Fibroblast of upper back skin (primary cell): ENCODE results near the gene CYP39A1.

ENCODE experiments used
- DNase-seq: peaks from one replicate; pipeline ENCODE4 v3.0.0-alpha.2; 2013

CYP39A1 gene

DNA sequence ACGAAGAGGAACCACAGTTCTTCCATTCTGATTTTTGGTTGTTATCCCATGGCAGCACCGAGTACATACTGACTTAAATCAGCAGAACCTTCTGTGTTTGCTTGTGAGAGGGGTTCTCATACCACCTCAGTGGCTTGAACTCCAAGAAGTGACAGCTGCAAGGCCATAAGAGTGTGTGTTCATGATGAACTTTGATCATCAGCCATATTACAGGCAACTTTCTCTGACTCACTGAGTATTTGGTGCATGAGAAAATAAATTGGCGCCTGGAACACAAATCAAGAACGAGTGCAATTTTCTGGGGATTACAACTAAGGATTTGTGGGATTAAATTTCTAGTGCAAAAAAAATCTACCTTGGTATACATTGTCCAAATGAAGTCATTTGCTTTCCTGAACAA lies 68.9 kb downstream of the CYP39A1 start:
- DNase-seq = no peak

DNA sequence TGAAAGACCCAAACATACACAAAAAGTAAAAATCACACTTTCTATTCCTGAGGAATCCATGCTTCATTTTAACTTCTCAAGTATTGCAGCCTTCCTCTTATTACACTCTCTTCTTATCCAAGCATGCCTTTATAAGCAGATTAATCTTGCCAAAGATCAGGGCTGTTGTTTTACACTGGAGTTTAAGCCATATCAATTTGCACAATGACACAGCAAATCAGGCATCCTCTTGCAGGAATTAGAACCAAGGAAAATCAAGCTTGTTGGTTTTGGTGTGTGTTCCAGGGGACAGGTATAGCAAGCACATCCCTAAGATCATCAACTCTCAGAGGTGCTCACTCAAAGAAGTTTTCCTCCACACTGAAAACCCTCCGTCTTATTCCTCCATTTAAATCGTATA lies 69.5 kb downstream of the CYP39A1 start:
- no peak for DNase-seq

DNA sequence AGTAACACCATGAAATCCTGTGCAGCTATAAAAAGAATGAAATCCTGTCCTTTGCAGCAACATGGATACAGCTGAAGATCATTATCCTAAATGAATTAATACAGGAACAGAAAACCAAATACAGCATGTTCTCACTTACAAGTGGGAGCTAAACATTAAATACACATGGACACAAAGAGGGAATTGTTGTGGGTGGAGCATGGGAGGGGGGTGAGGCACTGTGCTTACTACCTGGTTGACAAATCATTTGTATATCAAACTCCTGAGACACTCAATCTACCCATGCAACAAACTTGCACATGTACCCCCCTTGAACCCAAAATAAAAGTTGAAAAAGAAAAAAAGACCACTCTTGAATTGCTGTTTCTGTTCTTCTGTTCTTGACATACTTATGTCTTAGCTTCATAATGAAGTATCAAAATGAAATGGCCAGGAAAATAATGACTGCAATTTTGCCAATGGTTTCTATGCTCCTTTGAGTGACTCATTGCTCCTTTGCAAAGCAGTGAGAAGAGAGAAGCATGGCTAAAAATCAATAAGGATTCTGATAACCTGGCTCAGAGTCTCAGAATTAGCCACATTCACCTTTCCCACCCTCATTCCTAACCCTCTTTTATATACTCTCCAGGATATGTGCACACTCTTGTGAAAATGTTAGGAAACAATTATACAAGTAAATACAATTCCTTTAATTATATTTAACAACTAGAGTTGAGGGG lies 71.0 kb downstream of the CYP39A1 start:
- DNase-seq = no peak

DNA sequence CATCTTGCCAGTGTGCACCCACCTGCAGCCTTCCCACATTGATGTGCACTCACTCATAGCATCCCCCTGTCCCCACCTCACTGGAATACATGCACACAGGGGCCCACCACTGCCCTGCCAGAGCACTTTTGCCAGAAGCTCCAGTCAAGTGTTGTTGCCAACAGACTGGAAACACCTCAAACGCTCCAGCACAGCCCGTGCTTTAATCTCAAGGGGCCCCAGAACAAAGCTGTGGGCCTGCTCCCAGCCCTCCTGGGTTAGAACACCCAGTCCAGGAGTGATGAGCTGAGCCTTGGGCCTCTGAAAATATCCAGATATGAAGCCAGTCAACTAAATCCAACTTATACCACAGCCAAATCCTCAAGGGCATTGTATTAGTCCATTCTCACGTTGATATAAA lies 77.1 kb downstream of the CYP39A1 start:
- no peak for DNase-seq

DNA sequence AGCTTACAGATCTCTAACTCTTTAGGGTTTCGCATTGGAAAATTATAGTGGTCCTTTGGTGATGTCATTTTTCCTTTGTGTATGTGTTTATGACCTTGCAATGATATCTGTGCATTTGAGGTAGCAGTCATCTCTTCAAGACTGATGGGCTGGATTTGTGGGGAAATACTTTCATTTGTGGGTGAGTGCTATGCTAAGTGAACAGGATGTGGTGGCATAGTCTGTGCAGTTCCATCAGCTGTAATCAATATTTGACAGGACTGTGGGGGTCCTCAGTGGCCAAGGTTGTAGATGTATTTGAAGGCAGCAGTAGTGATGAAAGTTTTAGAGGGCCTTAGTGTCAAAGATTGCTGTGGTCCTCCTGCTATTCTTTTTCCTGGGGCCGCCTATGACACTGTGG lies 79.5 kb downstream of the CYP39A1 start:
- DNase-seq = no peak

DNA sequence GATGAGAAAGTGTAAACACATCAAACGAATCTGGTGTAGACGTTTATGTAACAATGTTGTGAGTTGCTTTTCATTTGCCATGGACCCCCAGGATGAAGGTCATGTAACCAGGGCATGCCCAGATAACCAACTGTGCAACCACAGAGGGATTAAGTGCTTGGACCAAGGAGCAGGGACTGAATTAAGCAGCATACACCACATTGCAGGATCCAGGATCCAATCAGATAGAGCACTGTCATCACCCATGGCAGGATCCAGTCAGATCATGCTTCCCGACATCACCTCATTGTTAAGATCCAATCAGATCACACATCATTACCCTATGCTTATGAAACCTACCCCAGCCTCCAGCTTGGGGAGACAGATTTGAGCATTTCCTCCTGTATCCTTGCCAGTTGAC lies 87.1 kb downstream of the CYP39A1 start:
- DNase-seq = no peak

DNA sequence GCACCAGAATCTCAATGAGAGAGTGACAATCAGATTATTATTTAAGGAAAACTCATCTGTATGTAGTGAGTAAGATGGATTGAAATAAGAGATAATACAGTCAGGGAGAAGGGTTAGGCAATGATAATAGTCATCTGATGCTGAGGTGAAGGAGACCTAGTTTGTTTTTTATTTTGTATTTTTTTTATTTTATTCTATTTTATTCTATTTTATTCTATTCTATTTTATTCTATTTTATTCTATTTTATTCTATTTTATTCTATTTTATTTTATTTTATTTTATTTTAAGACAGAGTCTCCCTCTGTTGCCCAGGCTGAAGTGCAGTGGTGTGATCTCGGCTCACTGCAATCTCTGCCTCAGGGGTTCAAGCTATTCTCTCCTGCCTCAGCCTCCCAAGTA lies 88.7 kb downstream of the CYP39A1 start:
- DNase-seq = no peak

DNA sequence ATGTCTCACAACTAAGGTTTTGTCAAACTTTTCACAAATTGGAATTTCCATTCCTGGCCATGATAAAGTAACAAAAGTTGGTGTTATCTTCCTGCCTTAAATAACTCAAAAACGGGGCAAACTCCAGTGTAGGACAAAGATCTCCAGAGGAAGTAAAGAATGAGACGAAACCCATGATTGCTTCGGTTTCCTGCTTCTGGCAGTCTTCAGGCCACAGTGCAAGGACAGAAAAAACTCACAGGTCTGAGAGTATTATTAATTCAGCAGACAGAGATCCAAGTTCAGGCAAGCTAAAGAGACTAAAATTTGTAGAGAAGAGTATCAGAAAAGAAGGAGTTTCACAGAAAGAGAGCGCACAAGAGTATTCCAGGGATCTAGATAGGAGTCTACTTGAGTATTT lies 96.6 kb downstream of the CYP39A1 start:
- no peak for DNase-seq

DNA sequence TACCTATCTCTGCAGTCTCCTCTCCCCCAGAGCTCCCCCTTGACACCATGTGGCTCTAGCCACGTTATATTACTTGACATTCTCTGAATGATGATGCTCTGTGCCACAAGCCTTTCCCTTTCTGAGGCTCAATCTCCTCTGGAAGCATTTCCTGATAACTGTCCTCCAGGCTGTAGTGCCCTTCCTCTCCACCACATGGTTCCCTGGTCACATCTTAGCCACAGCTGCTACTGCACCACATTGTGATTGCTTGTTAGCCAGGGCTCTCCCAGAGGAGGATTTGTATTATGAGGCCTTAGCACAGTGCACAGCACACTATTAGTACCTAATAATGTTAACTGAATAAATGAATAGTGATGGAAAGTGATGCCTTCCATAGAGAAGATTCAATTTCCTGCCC lies 97.5 kb downstream of the CYP39A1 start:
- no peak for DNase-seq

DNA sequence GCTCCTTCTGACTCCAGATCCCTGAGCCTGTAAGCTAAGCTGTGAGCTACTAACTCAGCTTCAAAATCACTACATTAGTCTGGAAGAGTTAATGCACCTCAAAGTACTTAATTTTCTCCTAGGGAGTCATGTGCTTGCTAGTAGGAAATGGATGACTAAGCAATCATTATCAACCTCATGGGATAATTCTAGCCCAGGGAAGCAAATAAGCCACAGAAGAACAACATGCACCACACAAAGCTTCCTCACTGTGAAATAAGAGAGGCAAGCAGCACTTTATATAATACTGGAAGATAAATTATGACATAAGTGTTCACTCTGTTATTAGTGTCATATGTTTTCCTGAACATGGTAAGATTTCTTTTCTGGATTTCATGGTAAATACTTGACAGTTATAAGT lies 103.5 kb downstream of the CYP39A1 start:
- DNase-seq = no peak

DNA sequence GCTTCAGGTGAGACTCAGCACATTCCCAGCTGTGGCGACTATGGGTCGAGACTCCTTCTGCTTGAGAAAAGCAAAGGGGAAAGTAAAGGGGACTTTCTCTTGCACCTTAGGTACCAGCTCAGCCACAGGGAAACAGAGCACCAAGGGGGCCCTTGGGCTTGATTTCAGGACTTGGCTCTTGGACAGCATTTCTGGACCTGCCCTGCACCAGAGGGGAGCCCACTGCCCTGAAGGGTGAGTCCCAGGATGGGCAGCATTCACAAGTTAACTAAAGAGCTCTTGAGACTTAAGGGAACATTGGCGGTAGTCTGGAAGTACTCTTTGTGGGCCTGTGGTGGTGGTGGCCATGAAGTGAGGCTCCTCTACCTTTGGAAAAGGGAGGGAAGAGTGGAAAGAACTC lies 111.1 kb downstream of the CYP39A1 start:
- DNase-seq = no peak

DNA sequence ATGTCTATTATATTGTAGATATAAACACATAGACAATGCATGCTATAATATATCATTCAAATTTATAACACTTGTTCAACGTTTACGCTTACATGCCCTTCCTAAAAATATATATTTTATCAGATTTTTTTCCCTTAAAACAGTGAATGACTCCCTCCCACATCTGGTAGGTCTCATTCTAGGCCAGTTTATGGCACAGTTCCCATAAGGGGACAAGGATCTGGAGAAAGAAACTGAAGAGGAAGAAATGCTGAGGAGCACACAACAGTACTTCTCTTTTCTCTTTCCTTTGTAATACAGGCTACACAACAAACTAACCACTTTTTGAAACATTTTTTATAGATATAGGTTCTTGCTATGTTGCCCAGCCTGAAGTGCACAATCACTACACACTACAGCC lies 112.8 kb downstream of the CYP39A1 start:
- no peak for DNase-seq

DNA sequence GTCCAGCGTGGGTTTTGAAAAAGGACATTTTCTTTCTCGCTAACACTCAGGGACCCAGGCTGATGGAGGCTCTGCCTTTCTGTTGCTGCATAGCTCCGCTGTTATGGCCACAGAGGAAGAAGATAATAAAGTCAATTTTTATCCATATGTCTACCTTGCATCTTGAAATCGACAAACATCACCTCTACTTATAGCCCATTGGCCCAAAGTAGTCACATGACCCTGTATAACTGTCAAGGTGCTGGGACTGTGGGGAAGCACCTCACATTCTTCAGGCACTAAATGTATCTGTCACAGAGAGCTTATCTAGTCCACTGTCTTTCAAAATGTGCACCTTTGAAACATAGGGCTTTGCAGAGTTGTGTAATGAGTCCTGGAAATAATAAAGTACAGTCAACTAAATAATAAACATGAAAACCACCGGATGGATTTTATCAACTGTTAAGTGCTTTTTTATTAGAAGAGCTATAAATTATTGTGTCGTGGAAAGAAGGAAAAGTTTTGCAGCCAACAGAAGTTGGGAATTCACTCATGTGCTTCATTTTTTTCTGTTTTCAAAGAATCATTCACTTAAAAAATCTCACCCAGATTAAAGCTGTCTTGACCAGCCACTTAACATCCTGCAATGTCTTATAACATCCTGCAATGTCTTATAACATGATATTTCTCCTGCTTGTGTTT lies 113.7 kb downstream of the CYP39A1 start:
- DNase-seq = no peak

DNA sequence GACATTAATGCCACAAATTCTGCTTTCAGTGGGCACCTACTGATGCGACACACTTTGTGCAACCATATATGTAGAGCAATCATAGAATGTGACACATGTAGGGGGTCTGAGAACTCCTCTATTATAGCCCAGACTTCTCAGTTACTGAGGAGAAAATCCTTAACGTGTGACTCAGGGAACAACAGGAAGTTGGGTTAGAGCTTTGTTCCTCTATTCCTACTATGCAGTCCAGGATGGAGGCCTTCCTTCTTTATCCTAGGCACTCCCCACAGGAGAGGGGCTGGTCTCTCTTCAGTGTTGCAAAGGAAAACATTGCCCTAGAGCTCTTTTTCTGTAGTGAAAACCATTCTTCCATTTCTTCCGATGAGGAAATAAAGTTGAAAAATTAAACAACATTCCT lies 121.7 kb downstream of the CYP39A1 start:
- DNase-seq = no peak

DNA sequence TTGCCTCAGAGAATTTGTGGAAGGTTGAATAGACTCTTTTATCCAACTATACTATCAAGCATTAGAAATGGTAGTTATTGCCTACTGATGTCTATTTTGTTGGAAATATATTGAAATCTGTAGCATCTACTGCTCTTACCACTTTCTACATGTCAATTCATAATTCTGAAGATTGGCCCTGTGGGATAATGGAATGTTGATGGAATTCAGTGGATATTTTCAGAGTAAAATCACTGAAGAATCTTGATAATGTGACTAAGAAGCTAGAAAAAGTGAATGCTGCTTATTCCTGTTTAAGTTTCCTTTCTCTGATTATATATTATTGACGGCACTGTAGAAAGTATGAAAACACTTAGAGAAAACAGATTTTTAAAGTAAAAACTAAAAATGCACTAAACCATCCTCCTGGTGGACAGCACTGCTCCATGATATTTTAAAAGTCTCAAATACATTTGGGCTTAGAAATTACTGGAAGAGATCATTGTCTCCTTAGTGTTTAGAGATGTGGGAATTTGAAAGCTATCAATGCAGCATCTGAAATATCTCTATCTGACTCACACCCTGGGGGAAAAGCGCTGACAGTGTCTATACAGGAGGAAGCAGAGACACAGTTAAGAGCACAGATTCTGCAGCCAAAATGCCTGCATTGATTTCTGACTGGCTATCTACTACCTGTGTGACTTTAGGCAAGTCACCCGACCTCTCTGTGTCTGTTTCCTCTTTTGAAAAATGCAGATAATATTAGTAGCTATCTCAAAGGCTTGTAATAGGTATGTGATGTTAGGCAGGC lies 123.5 kb downstream of the CYP39A1 start:
- DNase-seq = peak; percentile 25

DNA sequence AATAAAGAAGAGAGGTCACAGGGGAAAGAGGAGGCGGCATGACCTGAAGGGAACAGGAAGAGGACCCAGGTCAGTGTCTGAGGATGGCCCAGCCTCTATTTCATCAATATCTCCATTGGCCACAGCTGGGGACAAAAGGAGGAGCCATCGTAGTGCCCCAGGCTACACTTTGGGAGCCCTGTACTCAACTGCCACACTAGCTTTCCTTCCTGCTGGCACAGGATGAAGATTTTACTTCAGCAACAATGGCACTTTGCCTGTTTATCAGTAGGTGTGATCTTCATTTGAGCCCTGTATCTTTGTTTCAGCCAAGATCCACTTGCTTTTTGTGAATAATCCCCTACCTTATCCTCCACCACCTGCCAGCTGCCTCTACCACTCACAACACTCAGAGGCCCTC lies 126.0 kb downstream of the CYP39A1 start:
- no peak for DNase-seq

DNA sequence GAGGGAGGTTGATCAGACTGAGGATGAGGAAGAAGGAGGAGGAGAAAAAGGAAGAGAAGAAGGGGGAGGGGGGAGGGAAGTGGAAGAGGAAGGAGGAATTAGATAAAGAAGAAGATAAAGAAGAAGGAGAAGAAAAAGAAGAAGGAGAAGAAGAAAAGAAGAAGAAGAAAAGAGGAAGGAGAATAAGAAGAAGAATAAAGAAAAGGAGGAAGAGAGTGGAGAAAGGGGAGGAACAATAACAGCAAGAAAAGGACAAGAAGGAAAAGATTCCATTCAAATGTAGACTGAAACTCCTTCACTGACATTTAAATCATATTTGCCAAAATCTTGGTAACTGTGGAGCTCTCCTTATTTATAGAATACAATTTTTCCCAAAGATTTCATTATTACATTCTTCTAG lies 127.0 kb downstream of the CYP39A1 start:
- DNase-seq = no peak

DNA sequence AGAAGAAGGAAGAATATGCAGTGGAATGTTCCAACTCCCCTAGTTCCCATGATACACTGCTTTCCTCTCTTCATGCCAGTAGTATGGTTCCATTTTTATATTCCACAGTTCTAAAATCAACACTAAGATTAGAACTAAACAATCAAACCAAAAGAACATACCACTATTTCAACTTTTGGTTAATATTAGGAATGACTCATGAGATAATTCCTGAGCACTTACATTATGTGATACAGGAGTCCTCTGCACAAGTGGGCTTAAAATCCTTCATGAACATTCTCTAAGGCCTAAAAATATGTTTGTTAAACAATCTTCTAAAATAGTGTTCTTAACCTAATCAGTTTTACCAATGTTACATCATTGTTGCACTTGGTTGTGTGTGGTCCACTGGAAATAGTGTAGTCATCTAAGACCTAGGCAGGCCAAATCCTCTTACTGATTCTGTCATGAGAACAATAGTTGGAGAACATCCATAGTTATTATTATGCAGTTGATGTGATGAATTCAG lies 131.1 kb downstream of the CYP39A1 start:
- peak; percentile 23 for DNase-seq

DNA sequence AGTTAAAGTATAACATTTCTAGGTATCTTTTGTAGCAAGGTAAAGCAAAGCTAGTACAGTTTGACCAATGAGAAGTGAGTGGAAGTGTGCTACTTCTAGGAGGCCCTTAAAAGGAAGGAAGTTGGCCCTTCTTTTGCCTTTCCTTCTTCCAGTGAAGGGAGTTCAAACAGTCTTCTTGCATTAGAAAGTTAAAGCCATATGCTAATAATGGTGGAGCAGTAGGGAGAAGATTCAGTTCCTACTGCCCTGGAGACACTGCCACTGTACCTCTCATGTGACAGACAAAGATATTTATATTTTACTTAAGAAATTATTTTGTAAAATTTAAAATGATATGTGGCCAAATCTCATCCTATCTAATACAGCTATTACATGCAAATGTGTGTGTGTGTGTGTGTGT lies 135.4 kb downstream of the CYP39A1 start:
- no peak for DNase-seq

DNA sequence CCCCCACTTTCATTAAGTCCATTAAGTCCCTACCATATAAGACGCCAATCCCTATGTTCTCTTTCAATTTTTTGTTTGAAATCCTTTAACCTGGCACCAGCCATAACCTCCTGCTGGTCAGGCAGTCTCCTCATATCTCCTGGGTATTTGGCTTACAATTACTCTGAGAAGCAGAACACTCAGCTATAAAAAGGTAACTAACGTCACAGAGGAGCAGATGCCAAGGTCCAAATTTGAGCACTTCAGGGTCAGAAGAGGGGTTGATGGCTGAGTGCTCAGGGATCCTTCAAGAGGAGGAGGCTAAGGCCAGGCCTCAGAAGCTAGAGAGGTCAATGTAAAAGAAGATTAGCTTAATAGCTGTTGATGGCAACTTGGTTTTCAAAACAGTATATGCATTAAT lies 139.1 kb downstream of the CYP39A1 start:
- DNase-seq = no peak

DNA sequence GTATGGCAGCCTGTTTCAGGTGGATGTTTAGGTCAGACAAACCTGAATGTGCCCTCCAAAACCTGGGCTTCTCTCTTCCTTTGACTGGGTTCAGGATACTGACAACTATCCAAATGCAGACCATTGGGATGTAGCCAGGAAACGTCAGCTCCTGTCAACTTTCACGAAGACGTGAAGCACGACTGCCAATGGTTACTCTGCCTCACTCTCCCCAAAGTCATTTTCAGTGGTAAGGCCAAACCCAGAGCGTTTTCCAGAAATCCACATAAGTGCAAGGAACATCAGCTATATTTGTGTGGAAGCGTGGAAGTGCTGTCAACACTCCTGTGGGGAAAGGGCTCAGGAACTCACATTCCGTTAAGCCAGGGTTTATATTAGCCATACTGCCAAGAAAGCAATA lies 141.3 kb downstream of the CYP39A1 start:
- DNase-seq = no peak

DNA sequence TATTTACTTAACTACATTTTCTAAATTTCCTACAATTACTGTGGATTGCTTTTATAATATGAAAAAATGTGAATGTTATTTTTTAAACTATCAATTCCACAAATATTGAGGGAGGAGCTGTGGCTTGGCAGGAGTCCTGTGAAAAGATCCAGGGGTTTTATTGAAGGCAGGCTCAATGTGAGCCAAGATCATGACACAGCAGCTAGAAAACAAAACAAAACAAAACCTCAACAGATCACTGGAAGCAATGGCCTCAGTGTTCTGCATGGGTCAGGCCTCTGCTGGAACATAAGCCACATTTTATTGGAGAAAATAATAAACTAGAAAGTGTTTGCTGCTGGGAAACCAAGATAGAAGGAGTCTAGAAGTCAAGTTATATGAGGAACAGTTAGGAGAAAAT lies 142.0 kb downstream of the CYP39A1 start:
- DNase-seq = peak; percentile 59

DNA sequence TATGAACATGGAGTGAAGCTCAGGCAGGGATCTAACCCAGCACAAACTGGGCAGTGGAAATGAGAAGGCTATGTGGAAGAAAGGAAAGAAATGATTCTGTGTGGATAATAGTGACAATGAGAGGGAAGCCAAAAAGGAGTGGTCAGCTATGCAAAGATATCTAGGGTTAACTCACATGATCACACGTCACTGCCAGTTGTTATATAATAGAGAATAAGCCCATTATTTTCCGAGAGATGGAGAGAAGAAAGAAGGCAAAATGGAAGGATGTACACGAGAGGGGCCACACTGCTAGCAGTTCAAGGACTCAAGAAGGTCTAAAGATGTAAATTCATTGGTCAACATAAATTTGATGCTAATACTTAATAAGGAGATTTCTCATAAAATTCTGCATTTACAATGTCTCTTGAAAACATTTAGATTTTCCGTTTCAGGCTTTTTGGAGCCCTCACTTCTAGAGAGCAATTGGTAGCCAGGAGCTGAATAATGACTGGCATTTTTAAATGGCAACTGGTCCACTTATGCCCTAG lies 142.6 kb downstream of the CYP39A1 start:
- DNase-seq = no peak

DNA sequence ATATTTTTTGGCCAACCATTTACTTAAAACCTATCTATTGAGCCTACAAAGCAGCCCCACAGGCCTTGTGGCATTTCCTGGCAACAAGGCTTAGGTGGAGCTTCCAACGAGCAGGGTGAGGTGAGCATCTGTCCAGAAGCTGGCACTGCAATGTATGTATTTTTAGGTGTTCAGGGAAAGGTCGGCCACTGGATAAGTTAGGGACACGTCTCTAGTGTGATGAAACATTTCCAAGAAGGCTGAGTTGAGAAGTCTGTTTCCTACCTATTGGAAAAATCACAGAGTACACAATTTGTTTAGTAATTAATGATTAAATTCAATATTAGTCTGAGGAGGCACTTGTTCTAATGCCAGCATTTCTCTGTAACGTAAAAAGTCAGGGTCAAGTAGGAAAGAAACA lies 143.6 kb downstream of the CYP39A1 start:
- no peak for DNase-seq
